Stomach (tissue), 9 donors: Measurements from ENCODE around the gene BAHD1. TPM values are rescaled to one million over a fixed set of nuclear protein-coding genes. Genes with fewer than 3 reads are reported as not detected.

Experiments used
- DNase-seq, 2 donors: peaks; one replicate each; pipeline versions ENCODE4 v3.0.0 to v3.0.0-alpha.2; 2013 to 2019
- H3K27ac ChIP-seq, 5 donors: fragments of 200-600 bp in 4 of 5; sonication (generic) in 4 of 5; one replicate each; pipeline ENCODE4 v1.5.1; 2013 to 2019; ENCODE audit warnings: mild to moderate bottlenecking in 1 of 5, moderate library complexity in 1 of 5
- H3K27me3 ChIP-seq, 3 donors: fragments of 200-600 bp; sonication (generic); one replicate each; pipeline ENCODE4 v1.5.1; 2017 to 2019; ENCODE audit warnings: mixed run types in 1 of 3
- H3K36me3 ChIP-seq, 4 donors: fragments of 200-600 bp; sonication (generic); 1 replicate in 3 of 4; 2 replicates in 1 of 4; pipeline ENCODE4 v1.5.1; 2016 to 2019
- H3K4me1 ChIP-seq, 4 donors: fragments of 200-600 bp; sonication (generic); one replicate each; pipeline ENCODE4 v1.5.1; 2016 to 2019
- H3K4me3 ChIP-seq, 4 donors: fragments of 200-600 bp; sonication (generic) in 3 of 4; one replicate each; pipeline ENCODE4 v1.5.1; 2016 to 2019; ENCODE audit warnings: mild to moderate bottlenecking in 1 of 4
- H3K9me3 ChIP-seq, 4 donors: fragments of 200-600 bp; sonication (generic); one replicate each; pipeline ENCODE4 v1.5.1; 2016 to 2019
- CTCF ChIP-seq, 7 experiments: fragments of 450-650 bp in 4 of 7; fragments of 200-600 bp in 3 of 7; sonication (generic) in 3 of 7; IDR thresholded peaks; one replicate each; pipeline ENCODE4 v1.5.1; 2016 to 2019; ENCODE audit warnings: antibody characterized with exemption in 7 of 7, control low read depth in 2 of 7, mild to moderate bottlenecking in 1 of 7
- EP300 ChIP-seq: sonication (generic); formaldehyde crosslinking; IDR thresholded peaks from one replicate; pipeline ENCODE4 v1.6.1; 2017; ENCODE audit warnings: antibody characterized with exemption
- POLR2A ChIP-seq, 4 donors: fragments of 450-650 bp; IDR thresholded peaks; one replicate each; pipeline ENCODE4 v1.6.1; 2016; ENCODE audit warnings: antibody characterized with exemption in 4 of 4, control low read depth in 2 of 4, mild to moderate bottlenecking in 1 of 4, moderate library complexity in 1 of 4
- POLR2AphosphoS5 ChIP-seq, 3 donors: sonication (generic); formaldehyde crosslinking; IDR thresholded peaks; one replicate each; pipeline ENCODE4 v1.6.1; 2016; ENCODE audit warnings: antibody characterized with exemption in 3 of 3
- WGBS, 5 donors: extraction: QIAGEN DNeasy Blood & Tissue Kit in 3 of 5; methylation state at CpG; one replicate each; pipeline versions ENCODE4 v1.1.5 to v1.1.7; 2013 to 2018; 5-methylcytosine and 5-hydroxymethylcytosine counted together
- intact Hi-C: fragments of 100-400 bp; cut with DNase I; formaldehyde crosslinking; loops from one replicate; pipeline ENCODE4 v1.15.1; 2023; ENCODE audit warnings: low total_unique reads
- polyA plus RNA-seq, 3 donors: library from polyadenylated mRNA; stranded (reverse); fragments of 200-250 nt; gene quantifications; one replicate each; pipeline ENCODE4 v1.2.3, GENCODE V29; 2013
- total RNA-seq, 5 donors: library from RNA; depleted of rRNA; stranded (reverse); fragments of >200 nt; gene quantifications; one replicate each; pipeline versions ENCODE4 v1.1.0 to v1.2.3, GENCODE V29; 2014 to 2016
- donor health status: healthy with polysubstance abuse.
- donor health status: Bipolar disorder and iron deficiency.
- donor health status: healthy.

BAHD1 gene
- total and polyA plus RNA-seq, 8 donors: 5.3 to 35.9 (median 9.9) TPM

GRCh38 chr15:40437752-40438687, 2.7 kb upstream of the BAHD1 start:
- no peak overlapping the region for H3K27ac ChIP-seq
- DNase-seq: peak in 1 of 2 donors; percentile 24
- H3K9me3 ChIP-seq: no peaks in the 10 kb centered on the region
- 57 to 77% (median 76%) methylated on average over 16 to 21 of the region's 21 CpGs for WGBS, 5 donors
- TF ChIP-seq POLR2A (IDR thresholded peaks at IDR 0.05) (no peak), POLR2AphosphoS5 (IDR thresholded peaks at IDR 0.05) (no peak), CTCF (IDR thresholded peaks at IDR 0.05) (no peak)
- peaks cover 46 to 64% (median 57%) of the 10 kb centered on the region in 4 donors for H3K4me1 ChIP-seq
- H3K36me3 ChIP-seq: no peaks in the 10 kb centered on the region
- intact Hi-C loops: no loop called here
- peaks cover 0 to 47% (median 12%) of the 10 kb centered on the region in 3 donors for H3K27me3 ChIP-seq
- no peak overlapping the region for H3K4me3 ChIP-seq

- Histone ChIP-seq H3K4me3 (no peak overlapping the region), H3K4me1 (peaks cover 53 to 71% (median 63%) of the 10 kb centered on the region in 4 donors), H3K9me3 (no peaks in the 10 kb centered on the region), H3K27ac (peak overlapping the region in 1 of 5 donors; percentile 90), H3K27me3 (peaks cover 0 to 47% (median 12%) of the 10 kb centered on the region in 3 donors), H3K36me3 (no peaks in the 10 kb centered on the region)
- TF ChIP-seq EP300 (no peak), POLR2AphosphoS5 (IDR thresholded peaks at IDR 0.05) (no peak), CTCF (IDR thresholded peaks at IDR 0.05) (no peak), POLR2A (IDR thresholded peaks at IDR 0.05) (no peak)
- 35 to 77% (median 43%) methylated on average over 11 to 12 of the region's 12 CpGs for WGBS, 5 donors
- intact Hi-C loops: no loop called here
- peak; percentile 42 to 53 for DNase-seq
These were observed 2.0 kb upstream of the BAHD1 start for GRCh38 chr15:40438712-40439111.

GRCh38 chr15:40439461-40439959, 1.2 kb upstream of the BAHD1 start:
- intact Hi-C loops: no loop called here
- WGBS, 5 donors: 11 to 13% (median 12%) methylated on average over 14 to 15 of the region's 15 CpGs
- TF ChIP-seq POLR2AphosphoS5 (IDR thresholded peaks at IDR 0.05) (no peak), CTCF (IDR thresholded peaks at IDR 0.05) (no peak), POLR2A (IDR thresholded peaks at IDR 0.05) (no peak), EP300 (no peak)
- Histone ChIP-seq H3K4me1 (peaks cover 58 to 79% (median 68%) of the 10 kb centered on the region in 4 donors), H3K36me3 (no peaks in the 10 kb centered on the region), H3K27me3 (peaks cover 0 to 47% (median 12%) of the 10 kb centered on the region in 3 donors), H3K4me3 (peak overlapping the region; percentile 81 to 96 (median 92)), H3K9me3 (no peaks in the 10 kb centered on the region), H3K27ac (peak overlapping the region; percentile 52 to 90 (median 61))
- DNase-seq: peak; percentile 45 to 70

GRCh38 chr15:40439960-40440742, 602 bp upstream of the BAHD1 start:
- H3K9me3 ChIP-seq: no peaks in the 10 kb centered on the region
- H3K27ac ChIP-seq: peak overlapping the region; percentile 52 to 90 (median 61)
- peaks cover 63 to 86% (median 72%) of the 10 kb centered on the region in 4 donors for H3K4me1 ChIP-seq
- intact Hi-C loops: no loop called here
- H3K27me3 ChIP-seq: peaks cover 0 to 44% (median 12%) of the 10 kb centered on the region in 3 donors
- TF ChIP-seq POLR2AphosphoS5 (IDR thresholded peaks at IDR 0.05) (no peak), EP300 (no peak), CTCF (IDR thresholded peaks at IDR 0.05) (no peak), POLR2A (IDR thresholded peaks at IDR 0.05) (no peak)
- no peaks in the 10 kb centered on the region for H3K36me3 ChIP-seq
- 0 to 2% (median 1%) methylated on average over 31 to 35 of the region's 35 CpGs for WGBS, 5 donors
- DNase-seq: peak; percentile 47 to 78
- H3K4me3 ChIP-seq: peak overlapping the region; percentile 81 to 96 (median 92)
